ENCODE data around the gene ACER3. TPM values are rescaled to one million over a fixed set of nuclear protein-coding genes. Genes with fewer than 3 reads are reported as not detected.

ACER3 gene
- total RNA-seq, 1 donor from 2014 or later: 27.6 TPM

GRCh38 chr11:76939219-76939631, 78.5 kb downstream of the ACER3 start:
- Histone ChIP-seq H3K36me3 (ENCODE audit: control insufficient read depth, insufficient read depth, low read length) (no peaks in the 10 kb centered on the region), H3K4me3 (ENCODE audit: low read depth, low read length) (no peak overlapping the region), H3K27me3 (ENCODE audit: control insufficient read depth, insufficient read depth, low read length) (no peaks in the 10 kb centered on the region)
- no peak for DNase-seq (ENCODE audit: low read depth)
- TF ChIP-seq CTCF (IDR thresholded peaks at IDR 0.05; ENCODE audit: insufficient read depth, low read length, poor library complexity, severe bottlenecking): no peak

DNA sequence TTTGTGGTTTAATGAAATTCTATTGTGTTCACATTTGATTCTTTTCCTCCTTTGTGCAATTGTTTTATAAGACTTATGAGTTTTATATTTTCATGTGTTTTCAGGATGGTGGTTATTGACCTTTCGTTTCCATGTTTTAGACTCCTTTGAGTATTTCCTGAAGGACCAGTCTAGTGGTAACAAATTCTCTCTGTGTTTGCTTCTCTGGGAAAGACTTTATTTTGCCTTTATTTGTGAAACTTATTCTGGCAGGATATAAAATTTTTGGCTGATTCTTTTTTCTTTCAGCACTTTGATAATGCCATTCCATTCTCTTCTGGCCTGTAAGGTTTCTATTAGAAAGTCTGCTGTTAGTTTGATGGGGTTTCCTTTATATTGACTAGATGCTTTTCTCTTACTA, 83.5 kb downstream of the ACER3 start:
- Histone ChIP-seq H3K36me3 (ENCODE audit: control insufficient read depth, insufficient read depth, low read length) (no peaks in the 10 kb centered on the region), H3K4me3 (ENCODE audit: low read depth, low read length) (no peak overlapping the region), H3K27me3 (ENCODE audit: control insufficient read depth, insufficient read depth, low read length) (no peaks in the 10 kb centered on the region)
- TF ChIP-seq CTCF (IDR thresholded peaks at IDR 0.05; ENCODE audit: insufficient read depth, low read length, poor library complexity, severe bottlenecking): no peak
- no peak for DNase-seq (ENCODE audit: low read depth)

DNA sequence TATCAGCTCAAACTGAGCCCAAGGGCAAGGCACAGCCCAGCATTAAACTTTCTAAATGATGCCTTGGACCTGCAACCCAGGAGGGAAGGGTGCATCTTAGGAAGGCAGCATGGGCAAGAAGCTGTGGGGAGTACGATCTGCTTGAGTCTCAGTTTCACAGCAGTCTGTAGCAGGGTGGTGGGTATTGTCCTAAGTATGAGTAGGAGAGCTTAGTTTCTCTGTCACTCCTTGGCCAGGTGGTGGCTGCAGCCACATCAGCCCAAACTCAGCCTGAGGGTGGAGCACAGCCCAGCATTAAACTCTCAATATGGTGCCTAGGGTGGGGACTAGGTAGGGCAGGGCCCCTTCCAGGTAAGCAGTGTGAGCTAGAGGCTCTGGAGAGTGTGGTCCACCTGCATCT, 85.5 kb downstream of the ACER3 start:
- no peak for DNase-seq (ENCODE audit: low read depth)
- TF ChIP-seq CTCF (IDR thresholded peaks at IDR 0.05; ENCODE audit: insufficient read depth, low read length, poor library complexity, severe bottlenecking): no peak
- H3K4me3 ChIP-seq (ENCODE audit: low read depth, low read length): no peak overlapping the region
- H3K36me3 ChIP-seq (ENCODE audit: control insufficient read depth, insufficient read depth, low read length): no peaks in the 10 kb centered on the region
- H3K27me3 ChIP-seq (ENCODE audit: control insufficient read depth, insufficient read depth, low read length): no peaks in the 10 kb centered on the region

DNA sequence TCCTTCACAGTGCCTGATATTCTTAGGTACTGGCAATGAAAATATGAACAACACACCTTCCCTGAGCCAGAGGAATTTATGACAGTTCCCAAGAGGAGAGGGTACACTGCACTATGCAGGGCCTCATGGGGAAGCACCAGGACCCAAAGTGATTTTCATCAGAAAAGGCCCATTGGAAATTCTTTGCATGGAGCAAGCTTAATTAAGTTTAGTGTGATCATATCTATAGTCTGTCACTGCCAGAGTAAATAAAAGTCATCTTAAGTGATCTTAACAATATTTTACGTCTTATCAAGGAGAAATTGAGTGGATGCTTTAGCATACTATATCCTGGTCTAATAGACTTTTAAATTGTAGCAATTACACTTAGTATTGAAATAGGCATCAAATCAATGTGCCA, 86.5 kb downstream of the ACER3 start:
- DNase-seq (ENCODE audit: low read depth): no peak
- no peak for TF ChIP-seq CTCF (IDR thresholded peaks at IDR 0.05; ENCODE audit: insufficient read depth, low read length, poor library complexity, severe bottlenecking)
- Histone ChIP-seq H3K4me3 (ENCODE audit: low read depth, low read length) (no peak overlapping the region), H3K36me3 (ENCODE audit: control insufficient read depth, insufficient read depth, low read length) (no peaks in the 10 kb centered on the region), H3K27me3 (ENCODE audit: control insufficient read depth, insufficient read depth, low read length) (no peaks in the 10 kb centered on the region)

- no peak for DNase-seq (ENCODE audit: low read depth)
- H3K27me3 ChIP-seq (ENCODE audit: control insufficient read depth, insufficient read depth, low read length): no peaks in the 10 kb centered on the region
- no peak overlapping the region for H3K4me3 ChIP-seq (ENCODE audit: low read depth, low read length)
- TF ChIP-seq CTCF (IDR thresholded peaks at IDR 0.05; ENCODE audit: insufficient read depth, low read length, poor library complexity, severe bottlenecking): no peak
- no peaks in the 10 kb centered on the region for H3K36me3 ChIP-seq (ENCODE audit: control insufficient read depth, insufficient read depth, low read length)
These were observed 87.1 kb downstream of the ACER3 start for GRCh38 chr11:76947800-76948199.

GRCh38 chr11:76955459-76956114, 94.9 kb downstream of the ACER3 start:
- DNase-seq (ENCODE audit: low read depth): no peak

More at GRCh38 chr11:76955459-76956114, 94.9 kb downstream of the ACER3 start:
- Histone ChIP-seq H3K36me3 (ENCODE audit: control insufficient read depth, insufficient read depth, low read length) (no peaks in the 10 kb centered on the region), H3K4me3 (ENCODE audit: low read depth, low read length) (no peak overlapping the region), H3K27me3 (ENCODE audit: control insufficient read depth, insufficient read depth, low read length) (no peaks in the 10 kb centered on the region)
- no peak for TF ChIP-seq CTCF (IDR thresholded peaks at IDR 0.05; ENCODE audit: insufficient read depth, low read length, poor library complexity, severe bottlenecking)
